PC-3 (cell line): ENCODE data around the gene TMEFF2. TPM values are rescaled to one million over a fixed set of nuclear protein-coding genes. Genes with fewer than 3 reads are reported as not detected.
A peak's percentile ranks its signal among the peaks of the same experiment; 100 is the strongest.

Experiments used
- ATAC-seq: fragments of 200-7000 bp; cut with Tn5 transposase; 2 replicates; pipeline ENCODE4 v1.9.1; 2020; ENCODE audit warnings: mild to moderate bottlenecking, moderate library complexity
- BruUV-seq: library from RNA; stranded (reverse); fragments of 400-500 nt; replicated peaks from 2 replicates; lab custom pipeline; 2021; lab: Mats Ljungman, UMichigan
- CTCF ChIA-PET: fragments of 300-600 bp; sonication (Branson Sonifier 250); formaldehyde crosslinking; loops from one replicate; lab custom pipeline; 2022; ENCODE audit warnings: antibody characterized with exemption; lab: Charles Lee
- POLR2A ChIA-PET: fragments of 300-600 bp; sonication (Branson Sonifier 250); formaldehyde crosslinking; loops from one replicate; lab custom pipeline; 2022; ENCODE audit warnings: antibody characterized with exemption; ENCODE audit not compliant: unreplicated experiment; lab: Charles Lee
- DNase-seq: peaks from one replicate; pipeline ENCODE4 v3.0.0-alpha.2; 2015
- H2AFZ ChIP-seq: fragments of 300-600 bp; sonication (generic); 2 replicates; pipeline ENCODE4 v1.6.0; 2016; ENCODE audit warnings: antibody characterized with exemption, low read length
- H3F3A ChIP-seq: fragments of 300-600 bp; sonication (generic); one replicate; pipeline ENCODE4 v1.6.0; 2017; ENCODE audit warnings: antibody characterized with exemption, low read length, control low read depth, mild to moderate bottlenecking; ENCODE audit not compliant: unreplicated experiment
- H3K27ac ChIP-seq: fragments of 300-600 bp; sonication (generic); 2 replicates; pipeline ENCODE4 v1.5.1; 2016; ENCODE audit warnings: mild to moderate bottlenecking, low read length
- H3K27me3 ChIP-seq: fragments of 300-600 bp; sonication (generic); 2 replicates; pipeline ENCODE4 v1.6.1; 2016; ENCODE audit warnings: low read length, mixed read lengths
- H3K36me3 ChIP-seq: fragments of 300-600 bp; sonication (generic); 2 replicates; pipeline ENCODE4 v1.6.1; 2016; ENCODE audit warnings: low read depth, mixed run types, low read length, mixed read lengths
- H3K4me1 ChIP-seq: fragments of 300-600 bp; sonication (generic); 2 replicates; pipeline ENCODE4 v1.5.1; 2016; ENCODE audit warnings: low read length; ENCODE audit not compliant: insufficient read depth
- H3K4me2 ChIP-seq: fragments of 300-600 bp; sonication (generic); 2 replicates; pipeline ENCODE4 v1.6.0; 2016; ENCODE audit warnings: low read length
- H3K4me3 ChIP-seq: fragments of 300-600 bp; sonication (generic); 2 replicates; pipeline ENCODE4 v1.5.1; 2016; ENCODE audit warnings: mild to moderate bottlenecking, low read length, mixed read lengths
- H3K79me2 ChIP-seq: fragments of 300-600 bp; sonication (generic); 2 replicates; pipeline ENCODE4 v1.6.1; 2017; ENCODE audit warnings: low read length, mixed read lengths
- H3K9ac ChIP-seq: fragments of 300-600 bp; sonication (generic); 2 replicates; pipeline ENCODE4 v1.6.0; 2016; ENCODE audit warnings: mild to moderate bottlenecking, low read length
- H3K9me2 ChIP-seq: fragments of 300-600 bp; sonication (generic); replicated peaks from 2 replicates; pipeline ENCODE4 v1.6.1; 2016; ENCODE audit warnings: mixed run types, low read length, mixed read lengths
- H3K9me3 ChIP-seq: fragments of 300-600 bp; sonication (generic); 2 replicates; pipeline ENCODE4 v1.6.1; 2016; ENCODE audit warnings: low read length, mixed read lengths
- H4K20me1 ChIP-seq: fragments of 300-600 bp; sonication (generic); 2 replicates; pipeline ENCODE4 v1.6.1; 2016; ENCODE audit warnings: low read length, mixed read lengths
- EZH2 ChIP-seq: fragments of 300-600 bp; sonication (generic); IDR thresholded peaks from one replicate; pipeline ENCODE4 v1.6.1; 2017; ENCODE audit warnings: antibody characterized with exemption, mild to moderate bottlenecking, low read length; ENCODE audit not compliant: unreplicated experiment
- EZH2phosphoT487 ChIP-seq: fragments of 300-600 bp; sonication (generic); IDR thresholded peaks from 2 replicates; pipeline ENCODE4 v1.6.1; 2018; ENCODE audit warnings: mild to moderate bottlenecking, antibody characterized with exemption, low read length, borderline replicate concordance
- intact Hi-C: fragments of 100-400 bp; cut with micrococcal nuclease; formaldehyde crosslinking; loops from 2 replicates; pipeline ENCODE4 v1.9.0; 2023
- total RNA-seq: library from RNA; depleted of rRNA; stranded (reverse); fragments of >200 nt; gene quantifications from 2 replicates; pipeline ENCODE4 v1.2.3, GENCODE V29; 2014
- TF ChIP-seq, protein P1 (sequence below): fragments of 300-600 bp; sonication (generic); conservative IDR thresholded peaks from 2 replicates; pipeline ENCODE4 v1.5.1; 2017; ENCODE audit warnings: antibody characterized with exemption, low read depth, mild to moderate bottlenecking, low read length

TMEFF2 gene
- total RNA-seq, 1 experiment from 2014 or later: not detected

DNA sequence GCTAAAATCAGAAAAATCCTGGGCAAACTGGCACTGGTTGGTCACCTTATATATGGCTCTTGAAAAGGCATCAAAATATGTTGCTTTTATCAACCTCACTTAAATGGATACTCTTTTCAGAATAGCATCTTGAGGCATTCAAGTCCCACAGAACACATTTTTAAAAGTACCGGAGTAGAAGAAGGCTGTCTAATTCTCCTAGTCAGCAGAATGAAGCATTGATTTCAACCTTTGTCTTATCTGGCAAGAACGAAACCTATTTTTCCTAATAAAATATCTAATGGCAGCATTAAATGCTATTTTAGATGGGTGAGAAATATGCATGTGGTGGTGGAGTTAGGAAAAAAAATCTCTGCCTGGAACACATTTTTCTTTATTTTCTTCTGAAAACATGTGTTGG lies 27.8 kb downstream of the TMEFF2 start:
- Histone ChIP-seq H3F3A (no peaks in the 10 kb centered on the region), H3K27ac (no peak overlapping the region), H3K4me2 (no peak overlapping the region), H3K4me1 (peaks cover 4% of the 10 kb centered on the region; the same call in 1 of the 2 replicates), H3K36me3 (no peaks in the 10 kb centered on the region; the same call in 1 of the 2 replicates), H3K9ac (no peak overlapping the region), H2AFZ (no peak overlapping the region), H3K4me3 (no peak overlapping the region), H3K79me2 (no peaks in the 10 kb centered on the region), H3K9me3 (no peaks in the 10 kb centered on the region), H3K9me2 (no peaks in the 10 kb centered on the region), H4K20me1 (no peaks in the 10 kb centered on the region), H3K27me3 (peaks cover 11% of the 10 kb centered on the region; the same call in 1 of the 2 replicates)
- CTCF ChIA-PET: no interaction called here
- intact Hi-C loops: no loop called here
- POLR2A ChIA-PET: no interaction called here
- no TSS peak for BruUV-seq
- ATAC-seq (no peak), DNase-seq (no peak)
- TF ChIP-seq EZH2 (no peak), EZH2phosphoT487 (no peak)
- TF ChIP-seq, protein P1, sequence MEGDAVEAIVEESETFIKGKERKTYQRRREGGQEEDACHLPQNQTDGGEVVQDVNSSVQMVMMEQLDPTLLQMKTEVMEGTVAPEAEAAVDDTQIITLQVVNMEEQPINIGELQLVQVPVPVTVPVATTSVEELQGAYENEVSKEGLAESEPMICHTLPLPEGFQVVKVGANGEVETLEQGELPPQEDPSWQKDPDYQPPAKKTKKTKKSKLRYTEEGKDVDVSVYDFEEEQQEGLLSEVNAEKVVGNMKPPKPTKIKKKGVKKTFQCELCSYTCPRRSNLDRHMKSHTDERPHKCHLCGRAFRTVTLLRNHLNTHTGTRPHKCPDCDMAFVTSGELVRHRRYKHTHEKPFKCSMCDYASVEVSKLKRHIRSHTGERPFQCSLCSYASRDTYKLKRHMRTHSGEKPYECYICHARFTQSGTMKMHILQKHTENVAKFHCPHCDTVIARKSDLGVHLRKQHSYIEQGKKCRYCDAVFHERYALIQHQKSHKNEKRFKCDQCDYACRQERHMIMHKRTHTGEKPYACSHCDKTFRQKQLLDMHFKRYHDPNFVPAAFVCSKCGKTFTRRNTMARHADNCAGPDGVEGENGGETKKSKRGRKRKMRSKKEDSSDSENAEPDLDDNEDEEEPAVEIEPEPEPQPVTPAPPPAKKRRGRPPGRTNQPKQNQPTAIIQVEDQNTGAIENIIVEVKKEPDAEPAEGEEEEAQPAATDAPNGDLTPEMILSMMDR: no peak

DNA sequence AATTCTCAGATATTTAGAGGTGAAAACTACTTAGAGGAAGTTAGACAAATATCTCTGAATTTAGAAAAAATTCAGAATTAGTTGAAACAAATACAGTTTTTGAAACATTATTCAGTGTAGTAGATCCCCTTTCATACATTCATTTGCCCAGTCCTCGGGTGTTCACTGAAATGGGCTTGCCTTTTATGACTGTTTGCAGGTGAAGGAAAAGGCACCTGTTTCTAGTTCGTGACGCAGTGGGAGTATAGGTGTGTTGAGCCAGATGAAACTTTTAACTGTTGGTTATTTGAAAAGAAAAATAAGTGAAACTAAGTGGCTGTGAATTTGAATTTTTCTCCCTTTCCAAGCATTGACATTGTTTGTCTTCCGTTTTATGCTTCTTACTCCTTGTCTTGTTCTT lies 28.9 kb downstream of the TMEFF2 start:
- H3K9me3 ChIP-seq: no peaks in the 10 kb centered on the region
- H3K4me2 ChIP-seq: no peak overlapping the region
- peaks cover 5% of the 10 kb centered on the region; the same call in 1 of the 2 replicates for H3K4me1 ChIP-seq
- TF ChIP-seq EZH2: no peak
- TF ChIP-seq, protein P1: no peak
- no peak for TF ChIP-seq EZH2phosphoT487
- no peaks in the 10 kb centered on the region for H3K79me2 ChIP-seq
- no peaks in the 10 kb centered on the region for H3K9me2 ChIP-seq
- H3K27ac ChIP-seq: no peak overlapping the region
- no peaks in the 10 kb centered on the region for H4K20me1 ChIP-seq
- ATAC-seq: no peak
- ChIA-PET POLR2A (no interaction called here), CTCF (no interaction called here)
- no TSS peak for BruUV-seq
- DNase-seq: no peak
- intact Hi-C loops: no loop called here
- no peaks in the 10 kb centered on the region; the same call in 1 of the 2 replicates for H3K36me3 ChIP-seq
- H3K4me3 ChIP-seq: no peak overlapping the region
- no peak overlapping the region for H3K9ac ChIP-seq
- H3K27me3 ChIP-seq: 0 out of 2 replicates have a peak, but pooled peaks cover 4% of the 10 kb centered on the region
- no peaks in the 10 kb centered on the region for H3F3A ChIP-seq
- no peak overlapping the region for H2AFZ ChIP-seq

DNA sequence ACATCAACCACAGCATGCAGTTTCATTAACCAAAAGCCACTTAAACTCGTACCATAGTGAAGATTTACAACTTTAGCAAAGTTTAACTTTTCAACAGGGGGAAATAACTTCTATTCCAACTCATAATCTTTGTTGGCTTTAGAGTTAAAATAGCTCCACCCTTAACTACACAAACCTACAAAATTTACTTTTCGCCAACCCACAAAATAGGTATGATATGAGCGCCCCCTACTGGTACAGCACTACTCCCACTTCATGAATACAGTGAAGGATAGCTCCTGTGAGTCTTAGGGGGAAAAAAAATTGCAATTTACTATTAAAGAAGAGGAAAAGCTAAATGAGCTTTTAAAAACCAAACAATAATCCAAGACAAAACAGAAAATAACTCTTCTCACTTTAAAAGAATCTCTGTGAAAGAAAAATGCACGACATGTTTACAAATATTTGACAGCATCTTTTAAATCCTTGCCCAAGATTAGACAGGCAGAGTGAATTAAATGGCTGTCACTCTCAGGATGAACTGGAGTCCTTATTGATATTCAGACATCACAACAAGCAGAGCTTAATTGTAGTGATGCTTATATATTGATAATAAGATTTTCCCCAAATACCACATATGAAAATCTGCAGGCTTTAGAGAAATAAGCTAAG lies 32.2 kb downstream of the TMEFF2 start:
- no peaks in the 10 kb centered on the region for H3K9me2 ChIP-seq
- ChIA-PET POLR2A (interaction anchor here (1.1 kb wide), 1 partner anchor 350 kb away, joined by 3 read pairs; no protein-coding TSS in a partner anchor), CTCF (interaction anchor here (0.6 to 2.3 kb wide), 14 partner anchors 75 to 607 kb away, joined by 3 to 74 read pairs (median 3); no protein-coding TSS in a partner anchor)
- H3K36me3 ChIP-seq: no peaks in the 10 kb centered on the region; the same call in 1 of the 2 replicates
- DNase-seq (peak; percentile 87), ATAC-seq (peak; percentile 92)
- no peak overlapping the region for H3K27ac ChIP-seq
- H2AFZ ChIP-seq: no peak overlapping the region
- peaks cover 5% of the 10 kb centered on the region; the same call in 1 of the 2 replicates for H3K4me1 ChIP-seq
- H3K27me3 ChIP-seq: 0 out of 2 replicates have a peak, but pooled peaks cover 1% of the 10 kb centered on the region
- intact Hi-C loops: loop anchor here (1.0 to 2.0 kb wide), 3 partner anchors 293 to 608 kb away; no protein-coding TSS in a partner anchor
- H3K4me3 ChIP-seq: no peak overlapping the region
- H3K9ac ChIP-seq: no peak overlapping the region
- peak overlapping the region; percentile 18; the same call in 1 of the 2 replicates for H3K4me2 ChIP-seq
- no TSS peak for BruUV-seq
- H3K79me2 ChIP-seq: no peaks in the 10 kb centered on the region
- no peaks in the 10 kb centered on the region for H3K9me3 ChIP-seq
- H4K20me1 ChIP-seq: no peaks in the 10 kb centered on the region
- TF ChIP-seq, protein P1: peak; percentile 97
- TF ChIP-seq EZH2phosphoT487: no peak
- no peak for TF ChIP-seq EZH2
- H3F3A ChIP-seq: no peaks in the 10 kb centered on the region
